Astrocyte (in vitro differentiated cells and primary cell): ENCODE measurements around the gene HIPK2. TPM values are rescaled to one million over a fixed set of nuclear protein-coding genes. Genes with fewer than 3 reads are reported as not detected.
A peak's percentile ranks its signal among the peaks of the same experiment; 100 is the strongest.

Experiments
- DNase-seq: peaks from one replicate; pipeline ENCODE4 v3.0.0-alpha.2; 2010; ENCODE audit warnings: low read depth
- FAIRE-seq: peaks from 2 replicates; lab custom pipeline; 2011; peaks lifted over from hg19 to GRCh38; lab: Jason Lieb, UNC
- H2AFZ ChIP-seq: 2 replicates; pipeline ENCODE4 v1.6.0; 2012; ENCODE audit warnings: low read depth, low read length, inconsistent platforms
- H3K27ac ChIP-seq: 2 replicates; pipeline ENCODE4 v1.5.1; 2011; ENCODE audit warnings: low read depth, low read length, inconsistent platforms
- H3K27me3 ChIP-seq: 2 replicates; pipeline ENCODE4 v1.6.0; 2011; ENCODE audit warnings: low read length, inconsistent platforms; ENCODE audit not compliant: insufficient read depth
- H3K36me3 ChIP-seq: 2 replicates; pipeline ENCODE4 v1.5.1; 2011; ENCODE audit warnings: low read length, inconsistent platforms; ENCODE audit not compliant: insufficient read depth
- H3K4me1 ChIP-seq: 2 replicates; pipeline ENCODE4 v1.5.1; 2011; ENCODE audit warnings: low read length, inconsistent platforms; ENCODE audit not compliant: insufficient read depth
- H3K4me2 ChIP-seq: 2 replicates; pipeline ENCODE4 v1.6.0; 2012; ENCODE audit warnings: low read length, inconsistent platforms
- H3K4me3 ChIP-seq: 2 replicates; pipeline ENCODE4 v1.5.1; 2011; ENCODE audit warnings: low read depth, mild to moderate bottlenecking, low read length, inconsistent platforms; ENCODE audit not compliant: insufficient read depth
- H3K79me2 ChIP-seq: 2 replicates; pipeline ENCODE4 v1.6.0; 2012; ENCODE audit warnings: mild to moderate bottlenecking, low read length, inconsistent platforms; ENCODE audit not compliant: insufficient read depth
- H3K9ac ChIP-seq: 2 replicates; pipeline ENCODE4 v1.6.0; 2012; ENCODE audit warnings: mild to moderate bottlenecking, low read length, inconsistent platforms
- H3K9me3 ChIP-seq: 2 replicates; pipeline ENCODE4 v1.5.1; 2012; ENCODE audit warnings: low read depth, mild to moderate bottlenecking, low read length, inconsistent platforms; ENCODE audit not compliant: insufficient read depth
- H4K20me1 ChIP-seq: 2 replicates; pipeline ENCODE4 v1.6.0; 2012; ENCODE audit warnings: low read length, inconsistent platforms; ENCODE audit not compliant: insufficient read depth
- H3K27ac Mint-ChIP-seq: one replicate; pipeline ENCODE4 v1.8.0; 2021; ENCODE audit warnings: mild to moderate bottlenecking, mixed read lengths; ENCODE audit not compliant: unreplicated experiment
- H3K27me3 Mint-ChIP-seq: one replicate; pipeline ENCODE4 v1.8.0; 2021; ENCODE audit warnings: low read depth, mixed read lengths; ENCODE audit not compliant: unreplicated experiment
- H3K36me3 Mint-ChIP-seq: one replicate; pipeline ENCODE4 v1.8.0; 2021; ENCODE audit warnings: low read depth, mixed read lengths; ENCODE audit not compliant: unreplicated experiment
- H3K4me1 Mint-ChIP-seq: one replicate; pipeline ENCODE4 v1.8.0; 2021; ENCODE audit warnings: low read depth, mixed read lengths; ENCODE audit not compliant: unreplicated experiment
- H3K4me3 Mint-ChIP-seq: one replicate; pipeline ENCODE4 v1.8.0; 2021; ENCODE audit warnings: mild to moderate bottlenecking, moderate library complexity, mixed read lengths; ENCODE audit not compliant: unreplicated experiment
- H3K9me3 Mint-ChIP-seq: one replicate; pipeline ENCODE4 v1.8.0; 2021; ENCODE audit warnings: mild to moderate bottlenecking, mixed read lengths; ENCODE audit not compliant: unreplicated experiment
- EZH2 ChIP-seq: IDR thresholded peaks from 2 replicates; pipeline ENCODE4 v1.6.1; 2012; ENCODE audit warnings: mild to moderate bottlenecking, low read length, inconsistent platforms; ENCODE audit not compliant: insufficient read depth
- total RNA-seq: library from RNA; stranded (reverse); gene quantifications from 2 replicates; pipeline ENCODE4 v1.2.1, GENCODE V29; 2021
- TF ChIP-seq, protein P1 (sequence below): IDR thresholded peaks from 2 replicates; pipeline ENCODE4 v1.5.1; 2011; ENCODE audit warnings: low read depth, mild to moderate bottlenecking, inconsistent platforms, low read length, moderate library complexity; ENCODE audit not compliant: insufficient read depth

The HIPK2 gene
- total RNA-seq, 1 donor from 2014 or later = 35.8 TPM

DNA sequence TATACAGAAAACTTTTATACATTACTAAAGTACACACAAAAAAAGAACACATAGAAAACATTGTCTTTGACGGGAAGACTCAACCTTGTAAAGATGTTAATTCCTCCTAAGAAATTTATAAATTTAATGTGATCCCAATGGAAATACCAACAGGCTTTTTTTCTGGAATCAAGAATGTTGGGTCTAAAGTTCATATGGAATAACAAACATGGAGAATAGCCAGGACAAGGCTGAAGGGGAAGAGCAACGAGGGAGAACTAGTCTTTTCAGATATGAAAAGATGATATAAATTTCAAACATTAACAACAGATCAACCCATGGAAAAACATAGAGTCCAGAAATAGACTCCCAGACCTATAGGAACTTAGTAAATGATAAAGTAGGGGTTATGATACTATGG, 19.8 kb downstream of the HIPK2 start:
- peaks cover 9% of the 10 kb centered on the region for H3K36me3 Mint-ChIP-seq
- Histone ChIP-seq H3K9me3 (no peaks in the 10 kb centered on the region), H3K4me1 (peaks cover 12% of the 10 kb centered on the region), H3K4me2 (no peak overlapping the region), H3K27ac (no peak overlapping the region), H3K9ac (no peak overlapping the region), H3K36me3 (no peaks in the 10 kb centered on the region), H4K20me1 (peaks cover 81% of the 10 kb centered on the region), H3K4me3 (no peak overlapping the region), H2AFZ (no peak overlapping the region), H3K27me3 (no peaks in the 10 kb centered on the region), H3K79me2 (peaks cover 97% of the 10 kb centered on the region)
- H3K27me3 Mint-ChIP-seq = no peaks in the 10 kb centered on the region
- H3K4me1 Mint-ChIP-seq = peaks cover 18% of the 10 kb centered on the region
- H3K27ac Mint-ChIP-seq = no peak overlapping the region
- H3K9me3 Mint-ChIP-seq = no peaks in the 10 kb centered on the region
- no peak for DNase-seq
- TF ChIP-seq, protein P1, sequence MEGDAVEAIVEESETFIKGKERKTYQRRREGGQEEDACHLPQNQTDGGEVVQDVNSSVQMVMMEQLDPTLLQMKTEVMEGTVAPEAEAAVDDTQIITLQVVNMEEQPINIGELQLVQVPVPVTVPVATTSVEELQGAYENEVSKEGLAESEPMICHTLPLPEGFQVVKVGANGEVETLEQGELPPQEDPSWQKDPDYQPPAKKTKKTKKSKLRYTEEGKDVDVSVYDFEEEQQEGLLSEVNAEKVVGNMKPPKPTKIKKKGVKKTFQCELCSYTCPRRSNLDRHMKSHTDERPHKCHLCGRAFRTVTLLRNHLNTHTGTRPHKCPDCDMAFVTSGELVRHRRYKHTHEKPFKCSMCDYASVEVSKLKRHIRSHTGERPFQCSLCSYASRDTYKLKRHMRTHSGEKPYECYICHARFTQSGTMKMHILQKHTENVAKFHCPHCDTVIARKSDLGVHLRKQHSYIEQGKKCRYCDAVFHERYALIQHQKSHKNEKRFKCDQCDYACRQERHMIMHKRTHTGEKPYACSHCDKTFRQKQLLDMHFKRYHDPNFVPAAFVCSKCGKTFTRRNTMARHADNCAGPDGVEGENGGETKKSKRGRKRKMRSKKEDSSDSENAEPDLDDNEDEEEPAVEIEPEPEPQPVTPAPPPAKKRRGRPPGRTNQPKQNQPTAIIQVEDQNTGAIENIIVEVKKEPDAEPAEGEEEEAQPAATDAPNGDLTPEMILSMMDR = no peak
- no peak overlapping the region for H3K4me3 Mint-ChIP-seq
- no peak for FAIRE-seq

DNA sequence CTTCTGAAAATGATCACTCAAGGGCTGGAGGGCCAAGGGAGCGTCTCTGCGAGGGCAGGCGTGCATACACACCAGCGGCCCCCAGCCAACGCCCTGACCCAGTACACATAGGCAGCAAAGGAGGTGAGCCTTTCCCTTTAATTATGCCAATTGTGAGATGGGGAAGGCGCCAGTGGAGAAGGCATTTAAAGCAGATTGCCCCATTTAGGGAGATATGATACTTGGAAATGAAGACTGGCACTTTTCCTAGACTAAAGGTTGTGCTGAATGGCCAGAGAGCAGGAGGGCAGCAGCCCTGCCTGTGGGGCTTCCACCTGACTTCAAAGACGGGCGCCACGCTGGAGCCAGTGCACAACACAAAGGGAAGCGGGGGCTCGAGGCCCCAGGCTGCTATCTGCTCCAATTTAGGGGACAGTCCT, 24.1 kb downstream of the HIPK2 start:
- no peak for TF ChIP-seq EZH2
- TF ChIP-seq, protein P1 = no peak
- peaks cover 99% of the 10 kb centered on the region for H3K79me2 ChIP-seq
- no peaks in the 10 kb centered on the region for H3K36me3 ChIP-seq
- no peak overlapping the region for H3K27ac ChIP-seq
- H3K9me3 ChIP-seq = no peaks in the 10 kb centered on the region
- H3K4me1 ChIP-seq = peaks cover 9% of the 10 kb centered on the region
- H2AFZ ChIP-seq = no peak overlapping the region
- Mint-ChIP-seq H3K9me3 (no peaks in the 10 kb centered on the region), H3K27me3 (no peaks in the 10 kb centered on the region), H3K36me3 (peaks cover 6% of the 10 kb centered on the region), H3K4me3 (no peak overlapping the region), H3K4me1 (peaks cover 29% of the 10 kb centered on the region), H3K27ac (no peak overlapping the region)
- no peaks in the 10 kb centered on the region for H3K27me3 ChIP-seq
- H3K9ac ChIP-seq = no peak overlapping the region
- H3K4me2 ChIP-seq = peak overlapping the region; percentile 15
- H4K20me1 ChIP-seq = peaks cover 88% of the 10 kb centered on the region
- no peak for DNase-seq
- no peak overlapping the region for H3K4me3 ChIP-seq
- FAIRE-seq = no peak

DNA sequence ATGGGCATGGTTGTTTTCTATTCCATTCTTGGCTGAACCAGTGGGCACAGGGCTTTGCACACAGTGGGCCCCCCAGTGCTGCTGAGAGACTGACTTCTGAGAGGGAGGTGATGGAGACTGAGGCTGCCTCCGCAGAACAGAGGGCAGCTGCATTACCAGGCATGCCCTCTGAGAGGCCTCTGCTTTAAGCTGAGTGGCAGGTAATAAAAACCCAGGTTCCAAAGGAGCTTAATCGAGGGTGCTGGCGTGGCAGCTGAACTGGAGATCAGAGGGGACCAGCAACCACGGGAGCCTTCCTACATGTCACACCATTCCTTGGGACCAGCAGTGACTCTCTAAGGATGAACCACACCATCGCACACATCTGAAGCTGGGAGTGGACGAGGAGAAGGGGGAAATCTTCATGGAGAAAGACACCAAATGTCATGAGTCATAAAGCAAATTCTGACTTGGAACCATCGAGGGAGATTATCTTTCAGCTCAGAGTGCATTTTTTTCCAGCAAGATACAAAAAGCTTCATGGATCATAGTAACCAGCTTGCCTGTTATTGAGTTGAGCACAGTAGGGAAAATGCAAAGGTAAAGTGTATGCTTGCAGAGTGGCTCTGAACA, 24.6 kb downstream of the HIPK2 start:
- no peak overlapping the region for H3K27ac Mint-ChIP-seq

More for the DNA sequence above, 24.6 kb downstream of the HIPK2 start:
- Histone ChIP-seq H2AFZ (no peak overlapping the region), H3K4me3 (no peak overlapping the region), H3K27me3 (no peaks in the 10 kb centered on the region), H3K4me2 (peak overlapping the region; percentile 15), H3K9ac (no peak overlapping the region), H3K36me3 (no peaks in the 10 kb centered on the region), H3K27ac (no peak overlapping the region), H4K20me1 (peaks cover 88% of the 10 kb centered on the region), H3K4me1 (peaks cover 9% of the 10 kb centered on the region), H3K79me2 (peaks cover 99% of the 10 kb centered on the region), H3K9me3 (no peaks in the 10 kb centered on the region)
- no peaks in the 10 kb centered on the region for H3K9me3 Mint-ChIP-seq
- peaks cover 29% of the 10 kb centered on the region for H3K4me1 Mint-ChIP-seq
- DNase-seq = no peak
- FAIRE-seq = no peak
- peaks cover 6% of the 10 kb centered on the region for H3K36me3 Mint-ChIP-seq
- no peak for TF ChIP-seq EZH2
- TF ChIP-seq, protein P1 = no peak
- no peak overlapping the region for H3K4me3 Mint-ChIP-seq
- no peaks in the 10 kb centered on the region for H3K27me3 Mint-ChIP-seq
